GM12878 (cell line): ENCODE results near the gene SLC9A3. TPM values are rescaled to one million over a fixed set of nuclear protein-coding genes. Genes with fewer than 3 reads are reported as not detected.

Experiments used
- ATAC-seq: fragments of 200-7000 bp; cut with Tn5 transposase; 3 replicates; pipeline ENCODE4 v1.9.1; 2020; ENCODE audit warnings: mild to moderate bottlenecking, moderate library complexity
- BruUV-seq: library from RNA; stranded (reverse); fragments of 400-500 nt; replicated peaks from 2 replicates; lab custom pipeline; 2021; lab: Mats Ljungman, UMichigan
- CTCF ChIA-PET: fragments of 300-600 bp; sonication (Branson Sonifier 250); formaldehyde crosslinking; extraction: SDS; loops from one replicate; lab custom pipeline; 2021; ENCODE audit warnings: inconsistent platforms; lab: Yijun Ruan, JAX
- POLR2A ChIA-PET: fragments of 350-600 bp; formaldehyde crosslinking; extraction: SDS; loops from one replicate; lab custom pipeline; 2021; ENCODE audit warnings: inconsistent platforms; lab: Charles Lee
- RAD21 ChIA-PET: fragments of 300-600 bp; sonication (Branson Sonifier 250); formaldehyde crosslinking; loops from one replicate; lab custom pipeline; 2023; ENCODE audit warnings: antibody characterized with exemption; ENCODE audit not compliant: unreplicated experiment; lab: Charles Lee
- SMC1A ChIA-PET: fragments of 300-600 bp; sonication (Branson Sonifier 250); formaldehyde crosslinking; loops from one replicate; lab custom pipeline; 2023; ENCODE audit not compliant: unreplicated experiment, uncharacterized antibody; lab: Charles Lee
- DNase-seq: peaks from one replicate; pipeline ENCODE4 v3.0.0-alpha.2; 2011; ENCODE audit warnings: low read depth, low spot score
- FAIRE-seq: peaks from 3 replicates; lab custom pipeline; 2011; peaks lifted over from hg19 to GRCh38; lab: Jason Lieb, UNC
- H2AFZ ChIP-seq: 2 replicates; pipeline ENCODE4 v1.6.0; 2011; ENCODE audit warnings: low read depth, low read length, control low read depth; ENCODE audit not compliant: control insufficient read depth
- H3K27ac ChIP-seq: 2 replicates; pipeline ENCODE4 v1.5.1; 2011; ENCODE audit warnings: control low read depth; ENCODE audit not compliant: control insufficient read depth, insufficient read depth
- H3K27me3 ChIP-seq, 2 experiments: replicated peaks in 1 of 2; 2 replicates each; pipeline versions ENCODE4 v1.6.0 to v1.6.1; 2011; ENCODE audit warnings: low read length in 1 of 2; ENCODE audit not compliant: control insufficient read depth in 2 of 2, insufficient read depth in 2 of 2
- H3K36me3 ChIP-seq, 2 experiments: 2 replicates each; pipeline ENCODE4 v1.5.1; 2011; ENCODE audit warnings: low read length in 1 of 2; ENCODE audit not compliant: control insufficient read depth in 2 of 2, insufficient read depth in 2 of 2
- H3K4me1 ChIP-seq: 2 replicates; pipeline ENCODE4 v1.6.1; 2011; ENCODE audit warnings: mild to moderate bottlenecking, low read length, moderate library complexity, mixed read lengths; ENCODE audit not compliant: control insufficient read depth, insufficient read depth
- H3K4me2 ChIP-seq: 2 replicates; pipeline ENCODE4 v1.6.0; 2011; ENCODE audit warnings: control low read depth; ENCODE audit not compliant: control insufficient read depth, insufficient read depth
- H3K4me3 ChIP-seq: fragments of 200-600 bp; sonication (generic); 2 replicates; pipeline ENCODE4 v1.5.1; 2016
- H3K79me2 ChIP-seq: 2 replicates; pipeline ENCODE4 v1.6.0; 2011; ENCODE audit warnings: low read length; ENCODE audit not compliant: control insufficient read depth, insufficient read depth
- H3K9ac ChIP-seq: 2 replicates; pipeline ENCODE4 v1.8.0; 2011; ENCODE audit warnings: low read length, control low read depth, mixed read lengths; ENCODE audit not compliant: control insufficient read depth, insufficient read depth
- H3K9me3 ChIP-seq: replicated peaks from 3 replicates; pipeline ENCODE4 v1.5.1; 2011; ENCODE audit warnings: mild to moderate bottlenecking, low read length; ENCODE audit not compliant: control insufficient read depth, insufficient read depth
- H4K20me1 ChIP-seq: 2 replicates; pipeline ENCODE4 v1.6.0; 2011; ENCODE audit not compliant: control insufficient read depth, insufficient read depth
- ETV6 ChIP-seq, 2 experiments: fragments of 450-650 bp in 1 of 2; IDR thresholded peaks in 1 of 2; conservative IDR thresholded peaks in 1 of 2; 2 replicates each; pipeline ENCODE4 v1.6.1; 2014; ENCODE audit warnings: antibody characterized with exemption in 1 of 2, borderline replicate concordance in 1 of 2, low read depth in 1 of 2, mild to moderate bottlenecking in 1 of 2, moderate library complexity in 1 of 2
- EZH2 ChIP-seq: IDR thresholded peaks from 2 replicates; pipeline ENCODE4 v1.6.1; 2012; ENCODE audit warnings: low read depth, mild to moderate bottlenecking, control low read depth, inconsistent platforms, low read length, borderline replicate concordance; ENCODE audit not compliant: control insufficient read depth
- HDAC6 ChIP-seq: fragments of 200-600 bp; sonication (generic); IDR thresholded peaks from one replicate; pipeline ENCODE4 v1.8.0; 2017; ENCODE audit warnings: antibody characterized with exemption; ENCODE audit not compliant: unreplicated experiment
- MEF2B ChIP-seq: fragments of 450-650 bp; IDR thresholded peaks from 2 replicates; pipeline ENCODE4 v1.6.1; 2018; ENCODE audit warnings: mild to moderate bottlenecking, moderate library complexity; ENCODE audit not compliant: partially characterized antibody, poor library complexity, severe bottlenecking
- NFYB ChIP-seq: IDR thresholded peaks from 2 replicates; pipeline ENCODE4 v1.6.1; 2011; ENCODE audit warnings: low read depth, mild to moderate bottlenecking, low read length, improper control_type of control experiment, moderate library complexity; ENCODE audit not compliant: insufficient read depth
- SMARCA5 ChIP-seq: fragments of 450-650 bp; IDR thresholded peaks from 2 replicates; pipeline ENCODE4 v1.6.1; 2017; ENCODE audit warnings: mild to moderate bottlenecking
- SREBF1 ChIP-seq: IDR thresholded peaks from 2 replicates; pipeline ENCODE4 v1.6.1; 2012; ENCODE audit warnings: mild to moderate bottlenecking, low read length
- STAT3 ChIP-seq: IDR thresholded peaks from 2 replicates; pipeline ENCODE4 v1.6.1; 2011; ENCODE audit warnings: low read depth, low read length, improper control_type of control experiment
- SUPT20H ChIP-seq: IDR thresholded peaks from 2 replicates; pipeline ENCODE4 v1.6.1; 2011; ENCODE audit warnings: low read depth, mild to moderate bottlenecking, low read length, moderate library complexity, borderline replicate concordance; ENCODE audit not compliant: control insufficient read depth
- ZBTB11 ChIP-seq: fragments of 450-650 bp; formaldehyde crosslinking; IDR thresholded peaks from 2 replicates; pipeline ENCODE4 v1.5.0; 2022; ENCODE audit warnings: mild to moderate bottlenecking, missing genetic modification characterization
- ZSCAN29 ChIP-seq: fragments of 450-650 bp; IDR thresholded peaks from 2 replicates; pipeline ENCODE4 v1.6.1; 2017; ENCODE audit warnings: mild to moderate bottlenecking, moderate library complexity
- WGBS: methylation state at CpG from one replicate; pipeline ENCODE4 v1.1.6; 2016; ENCODE audit warnings: low lambda C conversion rate; ENCODE audit not compliant: insufficient replicate concordance, insufficient coverage; ENCODE audit errors: missing lambda C conversion rate; 5-methylcytosine and 5-hydroxymethylcytosine counted together
- in situ Hi-C: fragments of 300-500 bp; cut with MboI; formaldehyde crosslinking; loops from 9 replicates; pipeline ENCODE4 v1.14.3; 2018; ENCODE audit warnings: mixed read lengths
- intact Hi-C: fragments of 100-400 bp; cut with micrococcal nuclease; formaldehyde crosslinking; loops from one replicate; pipeline ENCODE4 v1.14.2; 2022; ENCODE audit not compliant: unreplicated experiment
- polyA plus RNA-seq, 11 experiments: library from polyadenylated mRNA; depleted of rRNA in 4 of 11; unstranded in 6 of 11; stranded (reverse) in 5 of 11; fragments of >200 nt; fragmentation: Nextera tagmentation in 4 of 11; fragmentation: Illumina TruSeq in 1 of 11; extraction: Ambion mirVana in 4 of 11; extraction: Trizol in 1 of 11; gene quantifications; 1 replicate in 1 of 11; 2 replicates in 10 of 11; pipeline versions ENCODE4 v1.2.1 to v1.2.3, GENCODE V29; 2011 to 2016; ENCODE audit warnings: inconsistent platforms in 2 of 11, missing spikeins in 2 of 11, low read depth in 1 of 11
- total RNA-seq, 4 experiments: library from RNA; depleted of rRNA in 3 of 4; stranded (reverse); fragments of >200 nt in 3 of 4; fragmentation: Illumina TruSeq in 1 of 4; extraction: Trizol in 1 of 4; gene quantifications; 2 replicates each; pipeline versions ENCODE4 v1.2.1 to v1.2.3, GENCODE V29; 2013 to 2021
- TF ChIP-seq, protein P1 (sequence below): IDR thresholded peaks from 2 replicates; pipeline ENCODE4 v1.6.1; 2012; ENCODE audit warnings: low read depth, low read length, improper control_type of control experiment
- TF ChIP-seq, protein P2 (sequence below): IDR thresholded peaks from 2 replicates; pipeline ENCODE4 v1.6.1; 2011; ENCODE audit warnings: borderline replicate concordance, low read depth, mild to moderate bottlenecking, moderate library complexity, mixed read lengths, low read length; ENCODE audit not compliant: insufficient read depth; ENCODE audit errors: extremely low read length

The SLC9A3 gene
- total and polyA plus RNA-seq, 10 of the 15 experiments (the other 5 are each of a cell fraction or from before 2014, with no cell fraction given) = 0.04 to 5.2 (median 2.3) TPM; not detected in 1

- H3K79me2 ChIP-seq = peaks cover 21% of the 10 kb centered on the region
- peak; percentile 81 for FAIRE-seq
- H3K36me3 ChIP-seq = no peaks in the 10 kb centered on the region; a peak in 1 of 4 replicates
- peak; percentile 80 for ATAC-seq
- H3K9me3 ChIP-seq = no peaks in the 10 kb centered on the region
- POLR2A ChIA-PET = interaction anchor here (0.7 to 2.9 kb wide), 7 partner anchors 13 to 254 kb away, joined by 3 to 17 read pairs (median 4); no protein-coding TSS in a partner anchor
- H2AFZ ChIP-seq = peak overlapping the region; percentile 77
- peaks cover 4% of the 10 kb centered on the region for H3K4me1 ChIP-seq
- intact Hi-C loops = loop anchor here (10.0 kb wide), 1 partner anchor 142 kb away; the partner anchor contains the start of gene CEP72
- peak overlapping the region; percentile 72 for H3K27ac ChIP-seq
- CTCF ChIA-PET = interaction anchor here (2.5 to 5.4 kb wide), 2 partner anchors 27 to 156 kb away, joined by 12 to 46 read pairs; no protein-coding TSS in a partner anchor
- in situ Hi-C loops = no loop called here
- BruUV-seq = no TSS peak
- WGBS = 1% methylated on average over 88 of the region's 137 CpGs
- RAD21 ChIA-PET = interaction anchor here (0.8 to 2.7 kb wide), 6 partner anchors 13 to 188 kb away, joined by 3 to 18 read pairs (median 4); no protein-coding TSS in a partner anchor
- no peaks in the 10 kb centered on the region for H4K20me1 ChIP-seq
- no peaks in the 10 kb centered on the region for H3K27me3 ChIP-seq
- peak overlapping the region; percentile 97 for H3K4me3 ChIP-seq
- peak overlapping the region; percentile 89 for H3K4me2 ChIP-seq
- DNase-seq = no peak
- H3K9ac ChIP-seq = peak overlapping the region; percentile 93
- SMC1A ChIA-PET = interaction anchor here (0.9 to 1.4 kb wide), 6 partner anchors 11 to 170 kb away, joined by 3 to 6 read pairs (median 3); no protein-coding TSS in a partner anchor
- no peak for TF ChIP-seq ZBTB11 (CRISPR knock-in tag)
- no peak for TF ChIP-seq NFYB
- TF ChIP-seq ZSCAN29 = no peak
- TF ChIP-seq, protein P1, sequence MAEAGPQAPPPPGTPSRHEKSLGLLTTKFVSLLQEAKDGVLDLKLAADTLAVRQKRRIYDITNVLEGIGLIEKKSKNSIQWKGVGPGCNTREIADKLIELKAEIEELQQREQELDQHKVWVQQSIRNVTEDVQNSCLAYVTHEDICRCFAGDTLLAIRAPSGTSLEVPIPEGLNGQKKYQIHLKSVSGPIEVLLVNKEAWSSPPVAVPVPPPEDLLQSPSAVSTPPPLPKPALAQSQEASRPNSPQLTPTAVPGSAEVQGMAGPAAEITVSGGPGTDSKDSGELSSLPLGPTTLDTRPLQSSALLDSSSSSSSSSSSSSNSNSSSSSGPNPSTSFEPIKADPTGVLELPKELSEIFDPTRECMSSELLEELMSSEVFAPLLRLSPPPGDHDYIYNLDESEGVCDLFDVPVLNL = no peak
- no peak for TF ChIP-seq SREBF1
- no peak for TF ChIP-seq EZH2
- TF ChIP-seq, protein P2, sequence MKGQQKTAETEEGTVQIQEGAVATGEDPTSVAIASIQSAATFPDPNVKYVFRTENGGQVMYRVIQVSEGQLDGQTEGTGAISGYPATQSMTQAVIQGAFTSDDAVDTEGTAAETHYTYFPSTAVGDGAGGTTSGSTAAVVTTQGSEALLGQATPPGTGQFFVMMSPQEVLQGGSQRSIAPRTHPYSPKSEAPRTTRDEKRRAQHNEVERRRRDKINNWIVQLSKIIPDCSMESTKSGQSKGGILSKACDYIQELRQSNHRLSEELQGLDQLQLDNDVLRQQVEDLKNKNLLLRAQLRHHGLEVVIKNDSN = no peak
- no peak for TF ChIP-seq STAT3
- TF ChIP-seq MEF2B = no peak
- 0 out of 2 replicates have a peak, but pooled peaks have one; percentile 17 for TF ChIP-seq SMARCA5
- TF ChIP-seq SUPT20H = no peak
- no peak for TF ChIP-seq ETV6 (conservative IDR thresholded peaks at IDR 0.05 in 1 of 2, IDR thresholded peaks at IDR 0.05 in 1 of 2; ENCODE audit: borderline replicate concordance in 1 of 2, low read depth in 1 of 2)
- TF ChIP-seq HDAC6 = no peak
Measured at GRCh38 chr5:472656-473550, 51.3 kb downstream of the SLC9A3 start.
